HEK293T (cell line): Measurements from ENCODE around the gene NUDT16.

Experiments
- CTCF ChIA-PET: fragments of 350-600 bp; formaldehyde crosslinking; extraction: SDS; loops from one replicate; lab custom pipeline; 2021; ENCODE audit warnings: antibody characterized with exemption, inconsistent platforms; lab: Yijun Ruan, JAX
- POLR2A ChIA-PET: fragments of 350-600 bp; formaldehyde crosslinking; extraction: SDS; loops from one replicate; lab custom pipeline; 2020; ENCODE audit warnings: antibody characterized with exemption, inconsistent platforms; lab: Yijun Ruan, JAX
- DNase-seq: peaks from one replicate; pipeline ENCODE4 v3.0.0; 2012; ENCODE audit warnings: mixed read lengths; ENCODE audit errors: extremely low spot score
- ARNT ChIP-seq: fragments of 450-650 bp; IDR thresholded peaks from 2 replicates; pipeline ENCODE4 v1.6.1; 2017; ENCODE audit warnings: mild to moderate bottlenecking
- BHLHE40 ChIP-seq: fragments of 450-650 bp; IDR thresholded peaks from 2 replicates; pipeline ENCODE4 v1.6.1; 2016; ENCODE audit warnings: mild to moderate bottlenecking, moderate library complexity, borderline replicate concordance
- CTBP1 ChIP-seq: fragments of 450-650 bp; IDR thresholded peaks from 2 replicates; pipeline ENCODE4 v1.6.1; 2016; ENCODE audit warnings: borderline replicate concordance
- ELF4 ChIP-seq: fragments of 450-650 bp; IDR thresholded peaks from 2 replicates; pipeline ENCODE4 v1.6.1; 2017; ENCODE audit warnings: antibody characterized with exemption
- FOXA1 ChIP-seq: fragments of 450-650 bp; IDR thresholded peaks from 2 replicates; pipeline ENCODE4 v1.6.1; 2016; ENCODE audit warnings: mild to moderate bottlenecking
- FOXK2 ChIP-seq: fragments of 450-650 bp; IDR thresholded peaks from 2 replicates; pipeline ENCODE4 v1.6.1; 2016; ENCODE audit warnings: mild to moderate bottlenecking
- FOXM1 ChIP-seq: fragments of 450-650 bp; IDR thresholded peaks from 2 replicates; pipeline ENCODE4 v1.6.1; 2017; ENCODE audit warnings: mild to moderate bottlenecking, borderline replicate concordance
- HDGF ChIP-seq: fragments of 450-650 bp; IDR thresholded peaks from 2 replicates; pipeline ENCODE4 v1.6.1; 2017; ENCODE audit warnings: antibody characterized with exemption, borderline replicate concordance
- L3MBTL2 ChIP-seq: fragments of 450-650 bp; conservative IDR thresholded peaks from 2 replicates; pipeline ENCODE4 v1.6.1; 2016; ENCODE audit warnings: mild to moderate bottlenecking
- LEF1 ChIP-seq: fragments of 450-650 bp; IDR thresholded peaks from 2 replicates; pipeline ENCODE4 v1.6.1; 2017; ENCODE audit warnings: mild to moderate bottlenecking, borderline replicate concordance
- NFRKB ChIP-seq: fragments of 450-650 bp; IDR thresholded peaks from 2 replicates; pipeline ENCODE4 v1.6.1; 2016; ENCODE audit warnings: mild to moderate bottlenecking, moderate library complexity
- SP1 ChIP-seq: fragments of 450-650 bp; IDR thresholded peaks from 2 replicates; pipeline ENCODE4 v1.6.1; 2017
- SUZ12 ChIP-seq: fragments of 450-650 bp; IDR thresholded peaks from 2 replicates; pipeline ENCODE4 v1.6.1; 2016; ENCODE audit warnings: mild to moderate bottlenecking
- TARDBP ChIP-seq: fragments of 450-650 bp; IDR thresholded peaks from 2 replicates; pipeline ENCODE4 v1.6.1; 2016
- ZNF384 ChIP-seq: fragments of 450-650 bp; IDR thresholded peaks from 2 replicates; pipeline ENCODE4 v1.6.1; 2016
- TF ChIP-seq, protein P1 (sequence below): fragments of 450-650 bp; IDR thresholded peaks from 2 replicates; pipeline ENCODE4 v1.6.1; 2016

Gene NUDT16

DNA sequence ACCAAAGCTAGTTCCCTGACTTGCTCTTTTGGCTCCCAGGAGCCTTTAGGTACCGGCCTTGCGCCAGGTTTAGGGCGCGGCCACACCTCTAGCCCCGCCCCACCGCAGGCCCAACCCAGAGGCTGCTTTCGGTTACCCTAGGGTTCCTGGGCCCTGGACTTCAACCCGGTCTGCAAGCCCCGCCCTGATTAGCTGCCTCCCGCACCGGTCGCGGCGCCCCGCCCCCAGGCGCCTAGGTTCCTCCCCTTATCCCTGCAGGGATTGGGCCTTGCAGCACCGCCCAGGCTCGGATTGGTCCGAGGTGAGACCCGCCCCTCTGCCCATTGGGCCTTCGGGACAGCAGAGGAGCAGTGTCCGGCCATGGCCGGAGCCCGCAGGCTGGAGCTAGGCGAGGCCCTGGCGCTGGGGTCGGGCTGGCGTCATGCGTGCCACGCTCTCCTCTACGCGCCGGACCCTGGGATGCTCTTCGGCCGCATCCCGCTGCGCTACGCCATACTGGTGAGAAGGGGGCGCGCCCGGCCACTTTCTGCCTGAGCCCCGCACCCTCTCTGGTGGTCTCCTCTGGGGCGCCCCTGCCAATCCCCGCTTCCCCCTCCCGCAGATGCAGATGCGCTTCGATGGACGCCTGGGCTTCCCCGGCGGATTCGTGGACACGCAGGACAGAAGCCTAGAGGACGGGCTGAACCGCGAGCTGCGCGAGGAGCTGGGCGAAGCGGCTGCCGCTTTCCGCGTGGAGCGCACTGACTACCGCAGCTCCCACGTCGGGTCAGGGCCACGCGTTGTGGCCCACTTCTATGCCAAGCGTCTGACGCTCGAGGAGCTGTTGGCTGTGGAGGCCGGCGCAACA lies at the start of gene NUDT16:
Gene NUDT16, plus strand, starts transcription at position 330 of the 847 bp plus-strand sequence. Its CDS starts 31 bp downstream, at position 361.
- peak; percentile 97 for DNase-seq
- POLR2A ChIA-PET = interaction anchor here (0.6 to 1.9 kb wide), 13 partner anchors 9 to 488 kb away, joined by 3 to 9 read pairs (median 3); partner anchors contain the start of genes ASTE1, ATP2C1 and NEK11
- TF ChIP-seq FOXK2 = no peak
- TF ChIP-seq L3MBTL2 = peak; percentile 80
- TF ChIP-seq HDGF = 0 out of 2 replicates have a peak, but pooled peaks have one; percentile 48
- TF ChIP-seq NFRKB = no peak
- no peak for TF ChIP-seq BHLHE40
- CTCF ChIA-PET = interaction anchor here (0.6 kb wide), 1 partner anchor 46 kb away, joined by 3 read pairs; no protein-coding TSS in a partner anchor

DNA sequence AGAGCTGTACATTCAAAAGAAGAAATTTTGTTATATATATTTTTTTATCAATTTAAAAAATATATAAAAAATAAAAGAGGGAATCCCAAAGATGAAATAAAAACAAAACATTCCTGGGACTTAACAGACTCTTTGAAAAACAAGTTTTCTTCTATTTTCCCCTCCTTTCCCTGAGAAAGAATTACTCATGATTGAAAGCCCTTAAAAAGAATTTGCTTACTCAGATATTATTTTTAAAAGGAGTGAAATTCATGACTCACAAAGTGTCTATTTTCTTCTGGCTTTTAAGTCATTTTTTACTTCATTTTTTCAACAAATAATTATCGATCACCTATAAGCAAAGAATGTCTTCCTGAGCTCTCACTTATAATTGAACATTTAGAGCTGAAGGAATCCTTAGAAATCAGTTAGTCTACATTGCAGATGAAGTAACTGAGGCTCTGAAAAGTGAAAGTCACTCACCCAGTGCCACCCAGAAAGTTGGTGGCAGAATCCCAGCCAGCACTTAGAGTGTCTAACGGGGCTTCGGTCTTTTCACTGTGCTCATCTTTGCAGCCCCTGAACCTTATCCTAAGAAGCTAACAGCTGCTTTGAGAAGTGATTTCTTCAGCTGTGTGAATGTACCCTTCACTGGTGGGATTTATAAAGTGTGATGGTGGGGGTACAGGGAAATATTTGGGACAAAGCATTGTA lies 42.5 kb upstream of the NUDT16 start:
- POLR2A ChIA-PET = interaction anchor here (0.8 kb wide), 1 partner anchor 42 kb away, joined by 3 read pairs; no protein-coding TSS in a partner anchor
- no peak for DNase-seq
- TF ChIP-seq FOXM1 (no peak), BHLHE40 (no peak), SP1 (no peak), LEF1 (no peak), L3MBTL2 (no peak), CTBP1 (no peak), NFRKB (no peak), ZNF384 (no peak), HDGF (no peak), ELF4 (no peak), TARDBP (no peak), SUZ12 (no peak)
- TF ChIP-seq, protein P1, sequence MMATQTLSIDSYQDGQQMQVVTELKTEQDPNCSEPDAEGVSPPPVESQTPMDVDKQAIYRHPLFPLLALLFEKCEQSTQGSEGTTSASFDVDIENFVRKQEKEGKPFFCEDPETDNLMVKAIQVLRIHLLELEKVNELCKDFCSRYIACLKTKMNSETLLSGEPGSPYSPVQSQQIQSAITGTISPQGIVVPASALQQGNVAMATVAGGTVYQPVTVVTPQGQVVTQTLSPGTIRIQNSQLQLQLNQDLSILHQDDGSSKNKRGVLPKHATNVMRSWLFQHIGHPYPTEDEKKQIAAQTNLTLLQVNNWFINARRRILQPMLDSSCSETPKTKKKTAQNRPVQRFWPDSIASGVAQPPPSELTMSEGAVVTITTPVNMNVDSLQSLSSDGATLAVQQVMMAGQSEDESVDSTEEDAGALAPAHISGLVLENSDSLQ = no peak
- CTCF ChIA-PET = no interaction called here

DNA sequence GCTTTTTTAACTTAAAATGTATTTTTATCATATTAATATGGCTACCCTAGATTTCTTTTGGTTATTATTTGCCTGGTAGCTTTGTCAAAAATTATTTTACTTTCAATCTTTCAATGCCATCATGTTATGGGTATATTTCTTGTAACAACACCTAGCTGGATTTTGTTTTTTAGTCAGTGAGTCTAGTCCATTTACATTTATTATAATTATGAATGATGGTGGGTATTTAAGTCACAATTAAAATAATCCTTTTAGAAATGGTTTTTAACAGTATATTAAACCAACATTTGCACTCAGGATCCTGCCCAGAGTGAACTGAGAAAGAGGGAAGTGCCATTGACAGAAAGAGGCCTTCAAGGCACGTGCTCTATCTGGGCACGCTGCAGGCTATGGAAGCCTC lies 39.8 kb upstream of the NUDT16 start:
- CTCF ChIA-PET = no interaction called here
- no peak for DNase-seq
- POLR2A ChIA-PET = no interaction called here
- TF ChIP-seq L3MBTL2 = no peak
- no peak for TF ChIP-seq ZNF384
- TF ChIP-seq, protein P1 = no peak
- TF ChIP-seq FOXA1 = no peak
- no peak for TF ChIP-seq ARNT
- TF ChIP-seq BHLHE40 = no peak
- TF ChIP-seq LEF1 = no peak
- TF ChIP-seq SUZ12 = no peak
- TF ChIP-seq FOXK2 = no peak
- no peak for TF ChIP-seq TARDBP
- TF ChIP-seq FOXM1 = no peak
- no peak for TF ChIP-seq HDGF
- no peak for TF ChIP-seq CTBP1

DNA sequence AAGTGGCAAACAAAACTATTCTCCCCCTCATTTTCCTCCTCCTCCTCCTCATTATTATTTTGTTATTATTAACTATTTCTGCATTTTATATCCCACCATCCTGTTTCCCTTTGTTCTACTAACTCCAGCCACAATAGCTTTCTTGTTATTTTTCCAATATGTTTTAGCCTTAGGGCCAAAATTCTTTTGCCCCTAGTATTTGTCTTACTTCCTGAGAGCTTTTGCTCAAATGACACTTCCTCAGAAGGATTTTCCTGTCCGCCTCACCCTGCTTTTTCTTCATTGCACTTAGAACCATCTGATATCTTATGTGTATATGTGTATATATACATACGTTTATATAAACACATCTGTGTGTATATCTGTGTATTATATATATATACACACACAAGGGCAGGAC lies 32.7 kb upstream of the NUDT16 start:
- CTCF ChIA-PET = no interaction called here
- POLR2A ChIA-PET = no interaction called here
- no peak for TF ChIP-seq HDGF
- no peak for TF ChIP-seq TARDBP
- no peak for TF ChIP-seq SUZ12
- TF ChIP-seq NFRKB = no peak
- no peak for TF ChIP-seq FOXA1
- no peak for TF ChIP-seq FOXK2
- no peak for TF ChIP-seq ELF4
- no peak for TF ChIP-seq ZNF384
- TF ChIP-seq CTBP1 = no peak
- TF ChIP-seq, protein P1 = no peak
- no peak for TF ChIP-seq LEF1
- TF ChIP-seq BHLHE40 = no peak
- TF ChIP-seq SP1 = no peak
- no peak for DNase-seq

DNA sequence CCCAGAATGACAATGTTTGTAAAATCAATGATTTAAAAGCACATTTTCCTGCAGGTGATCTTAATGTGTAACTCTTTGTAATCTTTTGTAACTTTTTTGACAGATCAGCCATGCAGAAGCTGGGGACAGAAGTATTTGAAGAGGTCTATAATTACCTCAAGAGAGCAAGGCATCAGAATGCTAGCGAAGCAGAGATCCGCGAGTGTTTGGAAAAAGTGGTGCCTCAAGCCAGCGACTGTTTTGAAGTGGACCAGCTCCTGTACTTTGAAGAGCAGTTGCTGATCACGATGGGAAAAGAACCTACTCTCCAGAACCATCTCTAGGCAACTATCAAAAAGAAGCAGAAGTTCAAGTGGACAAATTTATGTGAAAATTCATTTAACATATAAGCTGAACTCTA lies 32.1 kb upstream of the NUDT16 start:
- ChIA-PET CTCF (no interaction called here), POLR2A (interaction anchor here (1.3 kb wide), 1 partner anchor 18 kb away, joined by 3 read pairs; no protein-coding TSS in a partner anchor)
- no peak for DNase-seq
- TF ChIP-seq HDGF (no peak), CTBP1 (no peak), TARDBP (no peak), NFRKB (no peak), ZNF384 (no peak), SP1 (no peak), LEF1 (no peak), SUZ12 (no peak), FOXM1 (no peak), ELF4 (no peak), FOXA1 (no peak)
- TF ChIP-seq, protein P1 = no peak
